Activated naive CD8-positive, alpha-beta T cell (primary cell): Measurements from ENCODE around the gene ERLIN1.
A peak's percentile ranks its signal among the peaks of the same experiment; 100 is the strongest.

Experiments used
- H3K27ac Mint-ChIP-seq: one replicate; pipeline ENCODE4 v1.8.0; 2021; ENCODE audit warnings: mixed read lengths
- H3K27me3 Mint-ChIP-seq: one replicate; pipeline ENCODE4 v1.8.0; 2021; ENCODE audit warnings: mixed read lengths
- H3K36me3 Mint-ChIP-seq: one replicate; pipeline ENCODE4 v1.8.0; 2021; ENCODE audit warnings: mixed read lengths
- H3K4me1 Mint-ChIP-seq: one replicate; pipeline ENCODE4 v1.8.0; 2021; ENCODE audit warnings: low read depth, mixed read lengths
- H3K4me3 Mint-ChIP-seq: one replicate; pipeline ENCODE4 v1.8.0; 2021; ENCODE audit warnings: mild to moderate bottlenecking, mixed read lengths
- H3K9me3 Mint-ChIP-seq: one replicate; pipeline ENCODE4 v1.8.0; 2021; ENCODE audit warnings: low read depth, mixed read lengths

Gene ERLIN1

DNA sequence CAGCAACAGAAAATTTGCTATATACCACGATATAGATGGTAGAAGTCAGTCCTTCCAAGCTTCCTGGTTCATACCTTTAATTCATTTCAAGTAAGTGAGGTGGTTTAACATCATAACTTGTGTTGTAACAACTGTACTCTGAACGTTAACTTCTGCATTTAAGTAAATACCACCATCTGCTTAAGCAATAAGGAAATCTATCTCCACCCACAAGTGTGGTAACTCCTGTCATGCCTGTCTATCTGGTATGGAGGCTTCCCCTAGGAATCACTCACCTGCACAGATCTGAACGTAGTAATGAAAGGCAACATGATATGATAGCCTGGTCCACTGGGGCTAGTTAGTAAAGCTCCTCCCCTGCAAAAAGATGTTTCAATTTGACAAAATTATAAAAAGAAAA, 2.3 kb downstream of the ERLIN1 start:
- Mint-ChIP-seq H3K36me3 (peaks cover 3% of the 10 kb centered on the region), H3K27me3 (no peaks in the 10 kb centered on the region), H3K27ac (no peak overlapping the region), H3K4me3 (peak overlapping the region; percentile 100), H3K9me3 (no peaks in the 10 kb centered on the region), H3K4me1 (peaks cover 58% of the 10 kb centered on the region)

- H3K4me1 Mint-ChIP-seq, result peaks cover 54% of the 10 kb centered on the region
- no peak overlapping the region for H3K4me3 Mint-ChIP-seq
- H3K27ac Mint-ChIP-seq, result no peak overlapping the region
- H3K27me3 Mint-ChIP-seq, result no peaks in the 10 kb centered on the region
- H3K9me3 Mint-ChIP-seq, result no peaks in the 10 kb centered on the region
- H3K36me3 Mint-ChIP-seq, result peaks cover 3% of the 10 kb centered on the region
Observed at GRCh38 chr10:100182908-100183307, 2.9 kb downstream of the ERLIN1 start.

- Mint-ChIP-seq H3K36me3 (peaks cover 6% of the 10 kb centered on the region), H3K9me3 (no peaks in the 10 kb centered on the region), H3K4me3 (no peak overlapping the region), H3K4me1 (peaks cover 47% of the 10 kb centered on the region), H3K27me3 (no peaks in the 10 kb centered on the region), H3K27ac (no peak overlapping the region)
Observed at GRCh38 chr10:100182281-100182680, 3.5 kb downstream of the ERLIN1 start.

DNA sequence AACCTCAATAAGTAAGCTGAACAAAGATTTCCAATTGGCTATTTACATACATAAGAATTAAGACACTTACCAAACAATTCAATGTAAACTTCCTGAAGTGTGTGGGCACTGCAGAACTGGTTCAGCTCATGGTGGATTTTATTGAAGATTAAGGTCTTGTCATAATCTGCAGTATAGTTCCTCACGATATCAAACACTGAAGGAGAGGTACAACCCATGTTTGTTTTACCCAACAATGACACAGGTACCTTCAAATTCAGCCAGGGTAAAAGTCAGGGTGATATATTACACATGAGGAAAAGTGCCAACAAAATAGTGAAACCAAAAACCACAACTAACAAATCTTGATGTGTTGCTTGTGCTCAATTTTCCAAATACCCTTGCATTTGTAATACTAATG, 10.0 kb downstream of the ERLIN1 start:
- Mint-ChIP-seq H3K27ac (no peak overlapping the region), H3K4me1 (peaks cover 23% of the 10 kb centered on the region), H3K27me3 (no peaks in the 10 kb centered on the region), H3K36me3 (peaks cover 35% of the 10 kb centered on the region), H3K4me3 (no peak overlapping the region), H3K9me3 (peaks cover 4% of the 10 kb centered on the region)

GRCh38 chr10:100174699-100175677, 10.8 kb downstream of the ERLIN1 start:
- Mint-ChIP-seq H3K4me1 (peaks cover 21% of the 10 kb centered on the region), H3K4me3 (no peak overlapping the region), H3K27ac (peak overlapping the region; percentile 41), H3K36me3 (peaks cover 38% of the 10 kb centered on the region), H3K9me3 (peaks cover 4% of the 10 kb centered on the region), H3K27me3 (no peaks in the 10 kb centered on the region)

DNA sequence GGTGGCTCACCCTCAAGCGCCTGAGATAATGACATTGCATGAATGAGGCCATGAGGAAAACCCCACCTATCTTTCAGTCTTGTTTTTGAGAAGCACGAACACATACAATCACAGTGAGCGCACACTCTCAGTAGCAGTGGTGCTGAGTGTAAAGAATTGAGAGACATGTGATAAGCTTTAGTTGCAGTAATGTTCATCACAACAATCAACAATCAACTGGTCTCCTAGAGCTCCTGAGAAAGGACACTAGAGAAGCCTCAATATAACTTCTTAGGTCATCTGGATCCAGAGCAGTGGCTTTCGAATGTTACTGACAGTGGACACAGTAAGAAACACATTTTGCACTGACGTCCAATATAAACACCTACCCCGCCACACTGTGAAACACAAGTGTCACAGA, 12.8 kb downstream of the ERLIN1 start:
- Mint-ChIP-seq H3K36me3 (peaks cover 41% of the 10 kb centered on the region), H3K27me3 (no peaks in the 10 kb centered on the region), H3K27ac (no peak overlapping the region), H3K4me1 (peaks cover 30% of the 10 kb centered on the region), H3K9me3 (peaks cover 4% of the 10 kb centered on the region), H3K4me3 (no peak overlapping the region)

GRCh38 chr10:100172349-100172748, 13.5 kb downstream of the ERLIN1 start:
- Mint-ChIP-seq H3K9me3 (peaks cover 4% of the 10 kb centered on the region), H3K36me3 (peaks cover 43% of the 10 kb centered on the region), H3K4me1 (peaks cover 37% of the 10 kb centered on the region), H3K27me3 (no peaks in the 10 kb centered on the region), H3K4me3 (no peak overlapping the region), H3K27ac (no peak overlapping the region)

- Mint-ChIP-seq H3K36me3 (peaks cover 40% of the 10 kb centered on the region), H3K27me3 (no peaks in the 10 kb centered on the region), H3K4me3 (peak overlapping the region; percentile 76), H3K4me1 (peaks cover 35% of the 10 kb centered on the region), H3K27ac (peak overlapping the region; percentile 89), H3K9me3 (no peaks in the 10 kb centered on the region)
Observed at GRCh38 chr10:100168313-100168643, 17.6 kb downstream of the ERLIN1 start.

GRCh38 chr10:100167553-100168312, 18.1 kb downstream of the ERLIN1 start:
- Mint-ChIP-seq H3K36me3 (peaks cover 40% of the 10 kb centered on the region), H3K4me1 (peaks cover 37% of the 10 kb centered on the region), H3K9me3 (no peaks in the 10 kb centered on the region), H3K27me3 (no peaks in the 10 kb centered on the region), H3K4me3 (peak overlapping the region; percentile 76), H3K27ac (peak overlapping the region; percentile 89)

DNA sequence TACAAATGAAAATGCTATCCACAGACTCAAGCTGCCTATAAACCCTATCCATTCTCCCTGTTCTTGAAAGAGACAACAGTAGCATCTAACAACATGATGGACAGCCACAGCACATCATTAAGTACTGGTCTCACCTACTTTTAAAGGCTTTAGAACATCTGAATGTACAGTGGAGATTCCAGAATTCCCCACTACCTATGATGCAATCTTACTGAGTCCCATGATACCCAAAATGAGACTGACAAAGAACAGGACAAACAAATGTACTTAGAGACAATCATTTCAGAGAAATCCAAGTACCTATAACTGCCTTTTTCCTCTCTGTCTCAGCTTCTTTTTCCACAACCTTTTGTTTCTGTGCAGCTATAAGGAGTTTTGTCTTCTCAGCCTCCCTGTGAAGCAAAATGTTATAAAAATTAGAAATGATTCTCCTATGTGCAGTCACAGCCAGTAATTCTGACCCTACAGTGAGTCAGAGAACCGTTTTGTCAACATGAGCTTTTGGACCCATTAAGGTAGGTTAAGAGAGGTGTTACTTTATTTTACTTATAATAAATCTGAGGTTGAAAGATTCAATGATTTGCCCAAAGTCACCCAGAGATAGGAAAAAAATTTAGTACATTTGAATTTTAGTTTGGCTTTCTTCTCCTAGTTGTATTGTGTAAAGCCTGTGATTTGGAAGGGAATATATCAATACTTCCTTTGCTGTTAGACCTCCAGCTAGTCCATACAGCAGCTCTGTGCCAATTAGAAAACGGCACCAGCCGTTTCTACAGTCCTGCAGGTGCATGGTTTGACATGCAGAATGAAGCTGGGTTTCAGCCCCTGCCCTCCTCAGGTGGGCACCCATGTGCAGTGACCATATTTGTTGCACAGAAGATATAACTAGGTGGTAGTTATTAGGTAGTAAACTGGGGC, 21.9 kb downstream of the ERLIN1 start:
- H3K27ac Mint-ChIP-seq, result no peak overlapping the region
- no peak overlapping the region for H3K4me3 Mint-ChIP-seq
- H3K27me3 Mint-ChIP-seq, result no peaks in the 10 kb centered on the region
- H3K4me1 Mint-ChIP-seq, result peaks cover 34% of the 10 kb centered on the region
- H3K36me3 Mint-ChIP-seq, result peaks cover 29% of the 10 kb centered on the region
- no peaks in the 10 kb centered on the region for H3K9me3 Mint-ChIP-seq

DNA sequence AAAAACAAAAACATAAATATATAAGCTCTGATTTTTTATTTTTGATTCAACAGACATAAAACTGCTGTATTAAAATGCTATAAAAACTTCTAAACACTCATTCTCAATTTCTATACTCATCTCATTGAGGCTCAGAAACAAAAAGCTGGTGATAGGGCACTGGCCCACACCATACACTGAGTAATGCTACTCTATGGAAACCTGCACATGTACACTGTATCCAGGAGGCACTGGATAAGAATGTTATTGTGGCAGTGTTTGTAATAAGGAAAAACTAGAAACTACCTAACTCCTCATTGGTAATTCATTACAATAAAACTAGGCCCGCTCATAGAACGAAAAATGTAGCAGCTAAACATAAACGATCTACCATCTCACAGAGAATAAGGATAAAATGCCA, 23.1 kb downstream of the ERLIN1 start:
- H3K4me1 Mint-ChIP-seq, result peaks cover 24% of the 10 kb centered on the region
- H3K4me3 Mint-ChIP-seq, result no peak overlapping the region
- no peaks in the 10 kb centered on the region for H3K27me3 Mint-ChIP-seq
- H3K9me3 Mint-ChIP-seq, result no peaks in the 10 kb centered on the region
- H3K27ac Mint-ChIP-seq, result peak overlapping the region; percentile 5
- H3K36me3 Mint-ChIP-seq, result peaks cover 24% of the 10 kb centered on the region

GRCh38 chr10:100158044-100158805, 27.6 kb downstream of the ERLIN1 start:
- Mint-ChIP-seq H3K9me3 (no peaks in the 10 kb centered on the region), H3K27me3 (no peaks in the 10 kb centered on the region), H3K36me3 (peaks cover 25% of the 10 kb centered on the region), H3K27ac (peak overlapping the region; percentile 23), H3K4me1 (peaks cover 11% of the 10 kb centered on the region), H3K4me3 (no peak overlapping the region)

- H3K27me3 Mint-ChIP-seq, result no peaks in the 10 kb centered on the region
- H3K4me1 Mint-ChIP-seq, result peaks cover 8% of the 10 kb centered on the region
- H3K27ac Mint-ChIP-seq, result no peak overlapping the region
- peaks cover 26% of the 10 kb centered on the region for H3K36me3 Mint-ChIP-seq
- H3K9me3 Mint-ChIP-seq, result no peaks in the 10 kb centered on the region
- H3K4me3 Mint-ChIP-seq, result no peak overlapping the region
Observed at GRCh38 chr10:100157156-100157555, 28.7 kb downstream of the ERLIN1 start.

DNA sequence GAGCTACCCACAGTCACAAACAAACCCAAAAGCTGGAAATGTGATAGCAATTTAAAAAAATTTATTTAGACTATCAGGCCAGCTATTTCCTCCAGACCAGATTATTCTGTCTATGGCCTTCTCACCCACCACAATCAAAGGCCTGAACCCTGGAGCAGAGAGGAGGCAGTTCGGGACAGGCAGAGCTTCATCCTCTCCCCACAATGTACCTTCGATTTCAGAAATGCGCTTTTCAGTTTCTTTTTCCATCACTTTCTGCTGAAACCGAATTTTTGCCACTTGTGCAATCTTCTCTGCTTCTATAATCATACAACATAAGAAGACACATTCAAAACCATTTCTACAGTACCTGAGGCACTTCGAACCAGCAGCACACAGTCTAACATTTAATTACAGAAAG, 29.9 kb downstream of the ERLIN1 start:
- Mint-ChIP-seq H3K27me3 (no peaks in the 10 kb centered on the region), H3K36me3 (peaks cover 28% of the 10 kb centered on the region), H3K4me3 (no peak overlapping the region), H3K9me3 (no peaks in the 10 kb centered on the region), H3K4me1 (peaks cover 4% of the 10 kb centered on the region), H3K27ac (no peak overlapping the region)
